Left lung (tissue), 10 donors: ENCODE results near the gene MCL1. TPM values are rescaled to one million over a fixed set of nuclear protein-coding genes. Genes with fewer than 3 reads are reported as not detected.
A peak's percentile ranks its signal among the peaks of the same experiment; 100 is the strongest.

Source experiments
- ATAC-seq: fragments of 200-7000 bp; cut with Tn5 transposase; one replicate; pipeline ENCODE4 v1.9.1; 2020; ENCODE audit warnings: moderate library complexity
- DNase-seq, 4 donors: peaks; one replicate each; pipeline ENCODE4 v3.0.0-alpha.2; 2013 to 2020
- H3K27ac ChIP-seq, 2 donors: fragments of 200-600 bp; sonication (generic) in 1 of 2; one replicate each; pipeline versions ENCODE4 v1.5.0 to v1.8.0; 2020 to 2021
- H3K27me3 ChIP-seq, 2 donors: fragments of 200-600 bp; sonication (generic) in 1 of 2; one replicate each; pipeline versions ENCODE4 v1.5.0 to v1.8.0; 2020 to 2021
- H3K36me3 ChIP-seq, 2 donors: fragments of 200-600 bp; sonication (generic) in 1 of 2; one replicate each; pipeline versions ENCODE4 v1.5.0 to v1.8.0; 2020 to 2021
- H3K4me1 ChIP-seq, 2 donors: fragments of 200-600 bp; one replicate each; pipeline ENCODE4 v1.8.0; 2021
- H3K4me3 ChIP-seq, 2 donors: fragments of 200-600 bp; sonication (generic) in 1 of 2; one replicate each; pipeline versions ENCODE4 v1.5.0 to v1.8.0; 2020 to 2021; ENCODE audit warnings: mild to moderate bottlenecking in 1 of 2
- H3K9me3 ChIP-seq, 2 donors: fragments of 200-600 bp; sonication (generic) in 1 of 2; one replicate each; pipeline versions ENCODE4 v1.5.0 to v1.8.0; 2020 to 2021
- CTCF ChIP-seq, 2 donors: fragments of 200-600 bp; sonication (generic) in 1 of 2; IDR thresholded peaks; one replicate each; pipeline versions ENCODE4 v1.5.0 to v1.8.0; 2021; ENCODE audit warnings: antibody characterized with exemption in 2 of 2
- intact Hi-C, 2 donors: fragments of 100-400 bp; cut with DNase I; formaldehyde crosslinking; loops; one replicate each; pipeline versions ENCODE4 v1.11.2 to v1.14.2; 2022
- polyA plus RNA-seq, 6 donors: library from polyadenylated mRNA; unstranded; fragments of 120-200 nt; gene quantifications; one replicate each; pipeline ENCODE4 v1.2.1, GENCODE V29; 2013; ENCODE audit not compliant: insufficient read length in 6 of 6
- total RNA-seq, 2 donors: library from RNA; stranded (reverse); fragmentation: NEBNext Ultra II Directional; extraction: Animal tissue kit (Norgen Biotek cat#: 25700); gene quantifications; one replicate each; pipeline ENCODE4 v1.2.1, GENCODE V29; 2021
- donor health status: DM: no; HTN: yes; CAD: no.
- donor health status: DM: no; HTN: no; CAD: no.

Gene MCL1
- total and polyA plus RNA-seq, 8 donors, result 114 to 280 (median 184) TPM

DNA sequence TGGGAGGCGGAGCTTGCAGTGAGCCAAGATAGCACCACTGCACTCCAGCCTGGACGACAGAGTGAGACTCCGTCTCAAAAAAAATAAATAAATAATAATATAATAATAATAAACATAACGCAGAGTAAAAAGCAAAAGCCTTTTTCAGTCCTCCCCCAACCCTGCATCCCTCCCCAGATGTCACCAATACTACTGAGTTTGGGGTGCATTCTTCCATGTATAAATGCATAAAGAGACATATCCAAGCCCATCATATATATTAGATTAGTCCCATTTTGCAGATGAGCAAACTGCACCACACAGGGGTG, 31.1 kb downstream of the MCL1 start:
- Histone ChIP-seq H3K4me3 (peak overlapping the region; percentile 41 to 58), H3K27me3 (peaks cover 0 to 4% of the 10 kb centered on the region in 2 donors), H3K4me1 (peaks cover 35 to 55% of the 10 kb centered on the region in 2 donors), H3K27ac (peak overlapping the region; percentile 87 to 89), H3K36me3 (no peaks in the 10 kb centered on the region), H3K9me3 (no peaks in the 10 kb centered on the region)
- ATAC-seq (no peak), DNase-seq (no peak)
- no peak for TF ChIP-seq CTCF (IDR thresholded peaks at IDR 0.05)
- intact Hi-C loops, result no loop called here

GRCh38 chr1:150546294-150546937, 33.0 kb downstream of the MCL1 start:
- H3K36me3 ChIP-seq, result no peaks in the 10 kb centered on the region
- intact Hi-C loops, result no loop called here
- no peak overlapping the region for H3K27ac ChIP-seq
- H3K4me3 ChIP-seq, result no peak overlapping the region
- no peaks in the 10 kb centered on the region for H3K9me3 ChIP-seq
- DNase-seq (no peak), ATAC-seq (no peak)
- no peak for TF ChIP-seq CTCF (IDR thresholded peaks at IDR 0.05)
- peaks cover 0 to 4% of the 10 kb centered on the region in 2 donors for H3K27me3 ChIP-seq
- H3K4me1 ChIP-seq, result peaks cover 20 to 36% of the 10 kb centered on the region in 2 donors

- H3K27me3 ChIP-seq, result peaks cover 0 to 4% of the 10 kb centered on the region in 2 donors
- DNase-seq (no peak), ATAC-seq (no peak)
- TF ChIP-seq CTCF (IDR thresholded peaks at IDR 0.05), result no peak
- no peak overlapping the region for H3K4me3 ChIP-seq
- H3K4me1 ChIP-seq, result peaks cover 15 to 28% of the 10 kb centered on the region in 2 donors
- intact Hi-C loops, result no loop called here
- no peak overlapping the region for H3K27ac ChIP-seq
- no peaks in the 10 kb centered on the region for H3K36me3 ChIP-seq
- no peaks in the 10 kb centered on the region for H3K9me3 ChIP-seq
Measured at GRCh38 chr1:150545486-150546032, 33.9 kb downstream of the MCL1 start.

- DNase-seq (no peak), ATAC-seq (no peak)
- no peaks in the 10 kb centered on the region for H3K9me3 ChIP-seq
- H3K27ac ChIP-seq, result no peak overlapping the region
- peaks cover 8 to 14% of the 10 kb centered on the region in 2 donors for H3K4me1 ChIP-seq
- H3K4me3 ChIP-seq, result no peak overlapping the region
- peaks cover 0 to 4% of the 10 kb centered on the region in 2 donors for H3K27me3 ChIP-seq
- no peaks in the 10 kb centered on the region for H3K36me3 ChIP-seq
- TF ChIP-seq CTCF (IDR thresholded peaks at IDR 0.05), result no peak
- intact Hi-C loops, result no loop called here
Measured at GRCh38 chr1:150544204-150544603, 35.2 kb downstream of the MCL1 start.

DNA sequence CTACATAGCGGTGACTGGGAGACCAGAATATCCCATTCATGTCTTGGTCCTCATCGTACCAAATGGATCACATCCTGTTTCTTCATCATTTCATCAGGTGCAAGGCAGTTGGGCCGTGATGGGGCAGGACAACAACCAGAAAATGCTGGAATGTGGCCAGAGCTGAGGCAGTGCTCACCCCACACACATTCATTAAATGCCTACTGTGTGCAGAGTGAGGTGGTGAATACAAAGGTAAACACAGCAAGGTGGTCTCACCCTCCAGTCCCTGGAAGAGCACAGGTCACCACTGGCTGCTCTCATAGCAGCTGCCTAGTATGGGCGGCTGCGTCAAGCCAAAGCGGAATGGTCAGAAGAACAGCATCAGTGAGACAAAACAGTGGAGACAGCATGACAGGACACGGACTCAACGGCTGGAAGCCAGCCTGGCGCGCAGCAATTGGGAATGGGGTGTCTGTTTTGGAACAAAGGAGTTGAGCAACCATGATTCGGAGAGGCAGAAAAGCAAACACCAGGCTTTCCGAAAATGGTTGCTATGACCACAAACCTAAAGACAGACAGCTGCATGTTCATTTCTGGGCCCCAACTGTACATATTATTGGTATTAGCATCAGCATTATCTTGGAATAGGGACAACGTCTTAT, 35.8 kb downstream of the MCL1 start:
- H3K4me1 ChIP-seq, result peaks cover 7 to 11% of the 10 kb centered on the region in 2 donors
- H3K27ac ChIP-seq, result no peak overlapping the region
- peaks cover 0 to 4% of the 10 kb centered on the region in 2 donors for H3K27me3 ChIP-seq
- H3K9me3 ChIP-seq, result no peaks in the 10 kb centered on the region
- H3K36me3 ChIP-seq, result no peaks in the 10 kb centered on the region
- no peak for TF ChIP-seq CTCF (IDR thresholded peaks at IDR 0.05)
- DNase-seq (peak in 2 of 4 donors; percentile 53 to 82), ATAC-seq (peak; percentile 49)
- no peak overlapping the region for H3K4me3 ChIP-seq
- intact Hi-C loops, result no loop called here
